Stimulated activated CD8-positive, alpha-beta memory T cell treated with anti-CD3 and anti-CD28 coated beads, Interleukin-4, amount 100 ng/mL, for 1 hour (primary cell): ENCODE measurements around the gene KCNJ6.
"Not testable (repeated sequence)": the region's sequence is repeated elsewhere in the genome, so short reads cannot be mapped to it uniquely, and the experiment has no call there.

Experiments used
- DNase-seq, 2 donors: peaks; one replicate each; pipeline ENCODE4 v3.0.0-alpha.2; 2020; ENCODE audit warnings: low read depth in 2 of 2, low spot score in 1 of 2

Gene KCNJ6

DNA sequence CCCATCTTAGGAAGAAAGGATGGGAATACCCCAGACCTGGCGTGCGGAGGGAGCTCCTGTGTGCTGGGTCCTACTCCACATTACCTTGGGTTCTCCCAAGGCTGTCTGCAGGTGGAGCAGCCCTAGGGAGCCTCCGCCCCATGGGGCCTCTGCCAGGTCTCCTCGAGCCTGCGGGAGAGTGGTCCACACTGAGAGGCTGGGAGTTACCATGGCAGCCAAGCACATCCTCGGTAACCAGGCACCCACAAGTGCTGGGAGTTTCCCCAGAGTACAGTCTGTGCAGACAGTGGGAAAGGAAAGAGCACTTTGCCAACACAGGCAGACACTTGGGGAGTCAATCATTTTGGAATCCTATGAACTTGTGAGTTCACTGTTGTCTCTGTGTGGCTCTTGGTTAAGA is 300.3 kb downstream of the KCNJ6 start:
- no peak for DNase-seq

DNA sequence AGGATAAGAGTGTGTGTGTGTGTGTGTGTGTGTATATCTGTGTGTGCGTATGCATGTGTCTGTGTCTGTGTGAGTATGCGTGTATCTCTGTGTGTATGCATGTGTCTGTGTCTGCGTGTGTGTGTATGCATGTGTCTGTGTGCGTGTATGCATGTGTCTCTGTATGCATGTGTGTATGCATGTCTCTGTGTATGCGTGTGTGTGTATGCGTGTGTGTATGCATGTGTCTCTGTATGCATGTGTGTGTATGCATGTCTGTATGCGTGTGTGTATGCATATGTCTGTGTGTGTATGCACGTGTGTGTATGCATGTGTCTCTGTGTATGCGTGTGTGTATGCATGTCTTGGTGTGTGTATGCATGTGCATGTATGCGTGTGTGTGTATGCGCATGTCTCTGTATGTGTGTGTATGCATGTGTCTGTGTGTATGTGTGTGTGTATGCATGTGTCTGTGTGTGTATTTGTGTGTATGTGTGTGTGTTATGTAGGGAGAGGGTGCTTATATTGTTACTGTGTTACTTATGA is 301.8 kb downstream of the KCNJ6 start:
- DNase-seq = no peak

DNA sequence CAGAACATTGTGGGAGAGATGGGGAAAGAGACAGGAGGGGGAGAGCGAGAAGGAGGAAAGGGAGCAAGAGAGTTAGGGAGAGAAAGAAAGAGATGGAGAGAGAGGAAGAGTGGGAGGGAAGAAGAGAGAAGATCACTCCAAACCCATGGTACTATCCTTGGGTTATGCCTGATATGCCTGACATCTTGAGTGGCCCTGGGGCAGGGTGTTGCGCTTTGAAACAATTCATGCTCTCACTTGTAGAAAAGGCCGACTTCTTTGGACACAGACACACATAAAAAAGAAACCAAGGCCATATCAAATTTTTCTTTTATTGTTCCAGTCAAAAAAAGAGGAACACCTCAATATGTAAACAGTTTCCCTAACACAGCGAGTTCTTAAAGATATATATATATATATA is 309.2 kb downstream of the KCNJ6 start:
- DNase-seq = no peak

GRCh38 chr21:37606549-37606948 is 309.7 kb downstream of the KCNJ6 start:
- DNase-seq = no peak

- DNase-seq = no peak
Observed at GRCh38 chr21:37605006-37605405, 311.3 kb downstream of the KCNJ6 start.

DNA sequence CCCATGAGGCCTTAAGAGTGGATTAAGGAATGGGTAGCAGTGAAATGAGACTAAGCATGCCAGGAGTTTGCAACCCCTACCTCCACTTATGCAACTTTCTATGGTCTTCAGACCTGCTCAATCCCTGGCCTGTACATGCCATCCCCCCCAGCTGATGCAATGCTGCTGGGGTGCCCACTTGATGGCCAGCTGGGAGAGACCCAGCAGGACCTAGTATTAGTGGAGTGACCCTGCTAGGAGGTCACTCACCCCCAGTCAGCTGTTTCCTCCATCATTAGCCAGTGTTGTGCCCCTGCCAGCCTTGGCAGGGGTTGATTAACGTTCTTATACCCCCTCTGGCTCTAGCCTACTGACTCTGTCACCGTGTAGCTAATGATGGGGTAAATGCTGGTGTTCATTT is 313.1 kb downstream of the KCNJ6 start:
- DNase-seq = no peak

- DNase-seq = no peak
Observed at GRCh38 chr21:37601915-37602314, 314.3 kb downstream of the KCNJ6 start.

DNA sequence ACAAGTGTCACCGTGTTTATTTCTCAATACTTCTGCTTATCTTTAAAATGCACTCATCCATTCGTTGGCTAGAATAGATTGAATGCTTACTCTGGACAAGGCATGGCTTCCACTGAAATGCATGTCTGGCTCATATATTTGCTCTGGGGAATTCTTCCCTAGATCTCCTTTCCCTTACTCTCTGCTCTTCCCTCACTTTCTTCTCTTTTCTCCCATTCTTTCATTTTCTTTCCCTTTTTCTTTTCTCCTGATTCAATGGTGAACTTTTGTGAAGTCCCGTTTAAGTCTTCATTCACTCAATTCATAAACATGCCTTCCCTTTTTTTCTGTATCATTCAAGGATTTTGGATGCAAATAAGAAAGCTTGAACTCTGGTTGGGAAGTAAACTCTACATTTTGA is 315.2 kb downstream of the KCNJ6 start:
- no peak for DNase-seq

- DNase-seq = no peak
Observed at GRCh38 chr21:37595944-37596343, 320.3 kb downstream of the KCNJ6 start.

- DNase-seq = no peak
Observed at GRCh38 chr21:37594472-37594951, 321.7 kb downstream of the KCNJ6 start.

DNA sequence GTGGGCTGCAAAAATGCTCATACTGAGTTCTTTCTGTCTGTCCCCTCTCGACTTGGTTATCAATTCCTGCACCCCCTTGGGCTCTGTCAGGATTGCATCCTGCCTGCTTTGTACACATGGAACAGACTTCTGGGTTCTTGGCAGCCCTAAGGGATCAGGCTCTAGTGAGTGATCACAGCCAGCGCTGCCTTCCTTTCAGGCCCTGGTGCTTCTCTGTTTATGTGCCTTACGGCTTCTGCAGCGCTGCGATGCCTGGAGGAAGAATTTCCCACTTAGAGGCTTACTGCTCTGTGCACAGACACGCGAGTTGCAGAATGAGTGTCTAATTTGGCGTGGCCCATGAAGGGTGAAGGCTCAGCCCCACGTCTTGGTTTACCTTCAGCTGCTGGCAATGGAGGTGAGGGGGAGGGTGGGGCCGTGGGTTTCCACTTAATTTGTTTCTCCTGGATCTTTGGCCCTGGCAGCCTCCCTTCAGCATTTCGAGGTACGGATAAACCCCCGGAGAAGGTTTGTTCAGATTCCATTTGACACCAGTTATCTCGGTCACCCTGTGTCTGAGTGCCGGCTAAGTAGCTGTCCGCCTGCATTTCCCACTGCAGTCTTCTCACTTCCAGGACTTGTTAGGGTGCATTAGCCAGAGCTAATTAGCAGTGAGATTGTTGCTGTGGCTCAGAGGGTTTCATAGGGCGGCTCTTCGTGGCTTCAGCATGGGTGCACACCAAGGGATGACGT is 322.4 kb downstream of the KCNJ6 start:
- no peak for DNase-seq

DNA sequence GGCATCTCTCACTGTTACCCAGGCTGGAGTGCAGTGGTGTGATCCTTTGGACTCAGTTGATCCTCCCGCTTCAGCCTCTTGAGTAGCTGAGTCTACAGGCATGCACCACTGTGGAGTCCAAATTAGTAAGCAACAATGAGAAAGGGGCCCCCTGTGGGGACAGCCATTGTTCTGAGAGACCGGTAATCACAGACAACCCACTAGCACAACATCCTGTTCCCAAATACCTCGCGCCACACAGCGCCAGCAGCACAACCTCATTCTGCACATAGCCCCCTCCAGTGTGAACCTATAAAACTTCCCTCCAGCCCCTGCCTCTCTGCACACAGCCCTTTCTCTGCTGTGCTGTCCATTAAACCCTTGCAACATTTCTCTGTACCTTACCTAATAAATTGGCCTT is 323.2 kb downstream of the KCNJ6 start:
- DNase-seq = no peak

DNA sequence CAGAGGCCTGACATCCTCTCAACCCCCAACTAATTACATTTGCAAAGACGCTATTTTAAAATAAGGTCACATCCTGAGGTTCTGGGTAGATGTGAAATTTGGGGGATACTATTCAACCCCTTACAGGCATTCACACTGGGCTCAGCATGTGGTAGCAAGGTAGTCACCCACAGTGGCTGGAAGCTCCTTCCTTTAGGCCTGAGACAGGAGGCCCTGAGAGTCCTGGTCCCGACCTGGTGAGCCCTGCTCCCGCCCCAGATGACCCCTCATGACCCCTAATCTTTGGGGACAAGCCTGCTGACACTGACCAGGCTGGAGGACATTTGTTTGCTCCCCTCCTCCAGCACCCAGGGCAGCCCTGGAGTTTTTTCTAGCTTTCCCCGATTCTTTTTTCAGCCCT is 323.8 kb downstream of the KCNJ6 start:
- DNase-seq = no peak

DNA sequence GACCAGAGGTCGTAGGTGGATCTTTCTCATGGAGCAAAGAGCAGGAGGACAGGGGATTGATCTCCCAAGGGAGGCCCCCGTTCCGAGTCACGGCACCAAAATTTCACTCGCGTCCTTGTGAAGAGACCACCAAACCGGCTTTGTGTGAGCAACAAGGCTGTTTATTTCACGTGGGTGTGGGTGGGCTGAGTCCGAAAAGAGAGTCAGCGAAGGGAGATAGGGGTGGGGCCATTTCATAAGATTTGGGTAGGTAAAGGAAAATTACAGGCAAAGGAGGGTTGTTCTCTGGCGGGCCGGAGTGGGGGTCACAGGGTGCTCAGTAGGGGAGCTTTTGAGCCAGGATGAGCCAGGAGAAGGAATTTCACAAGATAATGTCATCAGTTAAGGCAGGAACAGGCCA is 324.3 kb downstream of the KCNJ6 start:
- not testable (repeated sequence) for DNase-seq

DNA sequence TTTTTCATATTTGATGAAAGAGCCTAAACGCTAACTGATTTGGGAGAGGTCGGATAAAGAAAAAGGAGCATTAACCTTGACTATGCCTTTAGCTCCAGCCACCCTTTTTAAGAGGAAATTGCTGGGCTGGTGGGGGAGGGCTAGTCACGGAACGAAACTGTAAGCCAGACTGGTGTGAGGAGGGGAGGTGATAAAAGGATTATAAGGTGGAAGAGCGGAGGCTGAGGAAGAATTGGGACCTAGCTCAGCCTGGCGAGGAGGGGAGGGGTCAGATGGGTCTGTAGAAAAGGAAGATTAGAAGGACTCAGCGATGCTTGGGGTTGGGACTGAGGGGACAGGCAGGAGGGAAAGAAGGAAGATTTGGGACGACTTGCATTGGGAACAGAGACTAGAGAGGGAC is 325.4 kb downstream of the KCNJ6 start:
- DNase-seq = not testable (repeated sequence)

DNA sequence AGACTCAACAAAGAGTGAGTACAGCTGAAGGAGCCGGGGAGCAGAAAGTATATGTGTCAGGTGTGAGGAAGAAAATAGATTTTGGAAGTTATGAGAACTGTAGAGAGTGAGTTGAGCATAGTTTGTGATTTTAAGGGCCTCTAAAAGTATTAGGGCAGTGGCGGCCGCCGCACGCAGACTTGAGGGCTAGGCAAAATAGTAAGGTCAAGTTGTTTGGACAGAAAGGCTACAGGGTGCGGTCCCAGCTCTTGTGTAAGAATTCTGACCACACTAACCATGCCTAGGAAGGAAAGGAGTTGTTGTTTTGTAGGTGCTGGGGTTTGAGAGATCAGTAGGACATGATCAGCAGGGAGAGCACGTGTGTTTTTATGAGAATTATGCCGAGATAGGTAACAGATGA is 327.6 kb downstream of the KCNJ6 start:
- DNase-seq = not testable (repeated sequence)

DNA sequence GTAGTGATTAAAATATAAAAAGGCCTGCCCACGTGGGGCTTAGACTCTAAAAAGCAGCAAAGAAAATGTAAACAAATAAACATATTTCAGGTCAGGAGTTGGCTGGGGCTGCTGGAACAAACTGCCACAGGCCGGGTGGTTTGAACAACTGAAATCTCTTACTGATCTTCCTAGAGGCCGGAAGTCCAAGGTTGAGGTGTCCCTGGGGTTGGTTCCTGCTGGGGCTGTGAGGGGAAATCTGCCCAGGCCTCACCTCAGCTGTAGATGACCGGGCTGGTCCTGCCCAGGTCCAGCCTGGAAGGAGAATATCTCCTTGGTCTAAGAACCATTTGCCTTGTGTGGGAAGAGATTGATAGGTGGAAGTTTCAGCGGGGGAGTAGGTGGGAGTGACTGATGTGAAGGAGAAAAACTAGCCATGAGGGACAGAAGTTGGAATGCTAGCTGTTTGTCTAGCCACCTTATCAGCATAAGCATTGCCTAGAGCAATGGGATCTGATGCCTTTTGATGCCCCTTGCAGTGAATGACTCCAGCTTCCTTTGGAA is 328.6 kb downstream of the KCNJ6 start:
- DNase-seq = no peak

DNA sequence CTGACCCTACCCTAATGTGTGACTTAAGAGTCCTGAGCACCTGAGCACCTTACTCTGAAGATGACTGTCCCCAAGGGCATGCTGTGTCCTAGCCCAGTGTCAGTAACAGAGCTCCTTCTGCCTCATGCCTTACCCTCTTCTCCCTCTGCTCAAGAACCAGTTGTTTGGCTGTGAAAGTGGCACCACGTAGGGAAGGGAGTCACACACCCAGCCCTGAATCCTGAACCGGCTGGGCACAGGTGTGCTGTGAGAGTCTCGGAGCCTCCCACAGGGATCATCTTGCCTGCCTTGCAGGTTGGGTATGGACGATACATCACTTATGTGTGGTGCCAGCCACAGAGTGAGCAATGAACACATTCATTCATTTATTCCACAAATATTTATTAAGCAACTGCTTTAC is 329.1 kb downstream of the KCNJ6 start:
- DNase-seq = no peak

GRCh38 chr21:37582590-37582989 is 333.7 kb downstream of the KCNJ6 start:
- DNase-seq = no peak

- no peak for DNase-seq
Observed at GRCh38 chr21:37580666-37581065, 335.6 kb downstream of the KCNJ6 start.

DNA sequence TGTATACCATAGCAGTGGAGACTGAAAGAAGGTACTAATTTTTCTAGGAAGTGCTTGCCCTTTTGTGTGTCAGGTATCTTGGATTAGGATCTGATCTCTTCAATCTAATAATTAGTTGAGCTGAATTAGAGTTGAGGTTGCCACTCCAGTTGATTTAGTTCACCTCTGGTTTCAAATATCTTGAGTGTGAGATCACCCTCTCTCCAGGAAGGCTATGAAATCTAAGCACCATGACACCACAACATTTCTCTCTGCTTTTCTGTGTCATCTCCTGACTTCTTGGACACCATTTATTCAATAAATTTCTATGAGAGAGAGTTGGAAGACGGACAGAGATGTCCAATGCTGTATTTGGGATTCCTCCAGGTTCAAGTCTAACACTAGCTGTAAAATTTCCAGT is 336.9 kb downstream of the KCNJ6 start:
- no peak for DNase-seq

DNA sequence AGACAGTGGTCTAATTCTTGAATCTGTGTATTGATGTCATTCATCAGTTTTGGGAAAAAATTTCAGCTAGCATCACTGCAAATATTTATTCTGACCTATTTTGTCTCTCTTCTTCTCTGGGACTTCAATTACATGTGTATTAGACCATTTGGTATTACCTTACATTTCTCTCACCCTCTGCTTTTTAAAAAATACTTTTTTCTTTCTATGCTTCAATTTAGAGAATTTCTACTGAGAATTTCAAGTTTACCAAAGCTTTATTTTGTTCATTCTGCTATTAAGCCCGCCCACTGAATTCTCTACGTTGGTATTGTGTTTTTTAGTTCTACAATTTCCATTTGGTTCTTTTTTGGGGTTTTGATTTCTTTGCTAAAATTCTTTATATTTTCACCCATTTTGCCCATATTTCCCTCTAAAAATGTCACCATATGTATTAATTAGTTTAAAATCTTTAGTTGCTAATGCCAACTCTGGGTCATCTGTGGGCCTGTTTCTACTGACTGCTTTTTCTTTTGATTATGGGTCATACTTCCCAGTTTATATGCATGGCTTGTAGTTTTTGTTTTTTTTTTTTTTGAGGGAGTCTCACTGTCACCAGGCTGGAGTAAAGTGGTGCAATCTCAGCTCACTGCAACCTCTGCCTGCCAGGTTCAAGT is 337.7 kb downstream of the KCNJ6 start:
- DNase-seq = no peak
